Transverse colon (tissue), 3 donors: ENCODE results near the gene CHTF8.

Source experiments
- EP300 ChIP-seq: sonication (generic); formaldehyde crosslinking; IDR thresholded peaks from one replicate; pipeline ENCODE4 v1.6.1; 2017; ENCODE audit warnings: antibody characterized with exemption, low read depth
- TF ChIP-seq, protein P1 (sequence below), 5 experiments: fragments of 200-600 bp in 3 of 5; fragments of 450-650 bp in 2 of 5; sonication (generic) in 3 of 5; IDR thresholded peaks; 1 replicate in 2 of 5; 2 replicates in 3 of 5; pipeline ENCODE4 v1.5.1; 2016 to 2017; ENCODE audit warnings: antibody characterized with exemption in 5 of 5, inconsistent platforms in 3 of 5, mild to moderate bottlenecking in 2 of 5, moderate library complexity in 1 of 5

GRCh38 chr16:69169607-69170352 lies 37.4 kb upstream of the CHTF8 start:
- no peak for TF ChIP-seq EP300
- TF ChIP-seq, protein P1, sequence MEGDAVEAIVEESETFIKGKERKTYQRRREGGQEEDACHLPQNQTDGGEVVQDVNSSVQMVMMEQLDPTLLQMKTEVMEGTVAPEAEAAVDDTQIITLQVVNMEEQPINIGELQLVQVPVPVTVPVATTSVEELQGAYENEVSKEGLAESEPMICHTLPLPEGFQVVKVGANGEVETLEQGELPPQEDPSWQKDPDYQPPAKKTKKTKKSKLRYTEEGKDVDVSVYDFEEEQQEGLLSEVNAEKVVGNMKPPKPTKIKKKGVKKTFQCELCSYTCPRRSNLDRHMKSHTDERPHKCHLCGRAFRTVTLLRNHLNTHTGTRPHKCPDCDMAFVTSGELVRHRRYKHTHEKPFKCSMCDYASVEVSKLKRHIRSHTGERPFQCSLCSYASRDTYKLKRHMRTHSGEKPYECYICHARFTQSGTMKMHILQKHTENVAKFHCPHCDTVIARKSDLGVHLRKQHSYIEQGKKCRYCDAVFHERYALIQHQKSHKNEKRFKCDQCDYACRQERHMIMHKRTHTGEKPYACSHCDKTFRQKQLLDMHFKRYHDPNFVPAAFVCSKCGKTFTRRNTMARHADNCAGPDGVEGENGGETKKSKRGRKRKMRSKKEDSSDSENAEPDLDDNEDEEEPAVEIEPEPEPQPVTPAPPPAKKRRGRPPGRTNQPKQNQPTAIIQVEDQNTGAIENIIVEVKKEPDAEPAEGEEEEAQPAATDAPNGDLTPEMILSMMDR (IDR thresholded peaks at IDR 0.05), result no peak
